H1 (cell line): ENCODE results near the gene CD300C. TPM values are rescaled to one million over a fixed set of nuclear protein-coding genes. Genes with fewer than 3 reads are reported as not detected.

Experiments used
- CTCF ChIA-PET: fragments of 300-600 bp; sonication (Branson Sonifier 250); formaldehyde crosslinking; loops from one replicate; lab custom pipeline; 2021; ENCODE audit not compliant: partially characterized antibody; lab: Charles Lee
- POLR2A ChIA-PET: fragments of 300-600 bp; sonication (Branson Sonifier 250); formaldehyde crosslinking; loops from one replicate; lab custom pipeline; 2021; ENCODE audit warnings: inconsistent platforms; ENCODE audit not compliant: partially characterized antibody; lab: Charles Lee
- DNase-seq, 2 experiments: peaks; one replicate each; pipeline versions ENCODE4 v3.0.0 to v3.0.0-alpha.2; 2010 to 2022; ENCODE audit warnings: low spot score in 2 of 2, low read depth in 1 of 2, mixed read lengths in 1 of 2
- FAIRE-seq: peaks from 2 replicates; lab custom pipeline; 2011; peaks lifted over from hg19 to GRCh38; lab: Jason Lieb, UNC
- H2AFZ ChIP-seq: 2 replicates; pipeline ENCODE4 v1.8.1; 2012; ENCODE audit warnings: low read length, inconsistent platforms
- H2AK5ac ChIP-seq: 2 replicates; pipeline ENCODE4 v1.6.1; 2013; ENCODE audit warnings: low read depth, low read length
- H2BK120ac ChIP-seq: replicated peaks from 2 replicates; pipeline ENCODE3; 2013; ENCODE audit warnings: low read depth, low read length, inconsistent platforms
- H2BK12ac ChIP-seq: 2 replicates; pipeline ENCODE4 v1.6.1; 2013; ENCODE audit warnings: low read depth, low read length
- H2BK15ac ChIP-seq: 2 replicates; pipeline ENCODE4 v1.6.1; 2013; ENCODE audit warnings: low read length
- H2BK20ac ChIP-seq: 2 replicates; pipeline ENCODE4 v1.6.1; 2013; ENCODE audit warnings: low read length
- H2BK5ac ChIP-seq: 2 replicates; pipeline ENCODE4 v1.6.1; 2013; ENCODE audit warnings: low read depth, low read length
- H3K14ac ChIP-seq: 2 replicates; pipeline ENCODE4 v1.6.1; 2013; ENCODE audit warnings: inconsistent platforms; ENCODE audit not compliant: insufficient read length
- H3K18ac ChIP-seq: 2 replicates; pipeline ENCODE4 v1.6.1; 2013; ENCODE audit warnings: low read length; ENCODE audit errors: extremely low read depth
- H3K23ac ChIP-seq: 2 replicates; pipeline ENCODE4 v1.6.1; 2013; ENCODE audit warnings: inconsistent platforms; ENCODE audit not compliant: insufficient read length
- H3K23me2 ChIP-seq: 2 replicates; pipeline ENCODE4 v1.6.1; 2013; ENCODE audit warnings: low read depth, low read length
- H3K27ac ChIP-seq: 2 replicates; pipeline ENCODE4 v1.6.1; 2011; ENCODE audit warnings: low read depth, low read length, inconsistent platforms
- H3K27me3 ChIP-seq, 4 experiments: replicated peaks in 1 of 4; 1 replicate in 1 of 4; 2 replicates in 3 of 4; pipeline versions ENCODE4 v1.6.1 to v1.8.1; 2011 to 2013; ENCODE audit warnings: low read length in 3 of 4, mild to moderate bottlenecking in 3 of 4, inconsistent platforms in 2 of 4, mixed read lengths in 2 of 4, moderate library complexity in 1 of 4; ENCODE audit not compliant: control insufficient read depth in 3 of 4, insufficient read depth in 3 of 4; ENCODE audit errors: extremely low read depth in 1 of 4
- H3K36me3 ChIP-seq, 4 experiments: 2 replicates each; pipeline versions ENCODE4 v1.6.1 to v1.8.1; 2011 to 2013; ENCODE audit warnings: mild to moderate bottlenecking in 4 of 4, low read length in 3 of 4, moderate library complexity in 2 of 4, control low read depth in 1 of 4, inconsistent platforms in 1 of 4; ENCODE audit not compliant: insufficient read depth in 4 of 4, control insufficient read depth in 2 of 4
- H3K4ac ChIP-seq: replicated peaks from 2 replicates; pipeline ENCODE3; 2013; ENCODE audit warnings: low read length, low read depth, mixed read lengths, inconsistent platforms; ENCODE audit not compliant: insufficient read length
- H3K4me1 ChIP-seq, 4 experiments: replicated peaks in 1 of 4; 1 replicate in 1 of 4; 2 replicates in 3 of 4; pipeline versions ENCODE4 v1.6.1 to v1.8.1; 2011 to 2013; ENCODE audit warnings: low read length in 3 of 4, inconsistent platforms in 2 of 4, mixed read lengths in 1 of 4; ENCODE audit not compliant: insufficient read depth in 4 of 4, control insufficient read depth in 3 of 4
- H3K4me2 ChIP-seq, 2 experiments: 2 replicates each; pipeline versions ENCODE4 v1.6.1 to v1.8.1; 2011 to 2013; ENCODE audit warnings: low read depth in 2 of 2, low read length in 2 of 2, control low read depth in 1 of 2, inconsistent platforms in 1 of 2, mild to moderate bottlenecking in 1 of 2; ENCODE audit not compliant: insufficient read depth in 1 of 2
- H3K4me3 ChIP-seq, 4 experiments: fragments of 200-600, 300-600 bp in 1 of 4; sonication (generic), shearing (Covaris generic), sonication (Bioruptor Twin) in 1 of 4; 2 replicates each; pipeline versions ENCODE4 v1.5.1 to v1.8.1; 2011 to 2016; ENCODE audit warnings: low read length in 4 of 4, low read depth in 3 of 4, control low read depth in 2 of 4, inconsistent platforms in 2 of 4, mild to moderate bottlenecking in 2 of 4, mixed read lengths in 1 of 4, moderate library complexity in 1 of 4; ENCODE audit not compliant: insufficient read depth in 2 of 4; ENCODE audit errors: extremely low read depth in 1 of 4
- H3K56ac ChIP-seq: replicated peaks from 2 replicates; pipeline ENCODE3; 2013; ENCODE audit warnings: low read depth, mild to moderate bottlenecking, mixed read lengths, low read length, inconsistent platforms; ENCODE audit not compliant: insufficient read length
- H3K79me1 ChIP-seq: 2 replicates; pipeline ENCODE4 v1.6.1; 2013; ENCODE audit warnings: low read depth, low read length, control low read depth
- H3K79me2 ChIP-seq, 2 experiments: 2 replicates each; pipeline versions ENCODE4 v1.6.1 to v1.8.1; 2012 to 2013; ENCODE audit warnings: low read length in 2 of 2, mild to moderate bottlenecking in 2 of 2, inconsistent platforms in 1 of 2; ENCODE audit not compliant: insufficient read depth in 2 of 2, control insufficient read depth in 1 of 2
- H3K9ac ChIP-seq, 4 experiments: replicated peaks in 1 of 4; 1 replicate in 1 of 4; 2 replicates in 3 of 4; pipeline versions ENCODE4 v1.6.1 to v1.8.1; 2011 to 2013; ENCODE audit warnings: low read depth in 3 of 4, low read length in 3 of 4, control low read depth in 2 of 4, mild to moderate bottlenecking in 2 of 4, moderate library complexity in 2 of 4, inconsistent platforms in 1 of 4; ENCODE audit errors: extremely low read depth in 1 of 4
- H3K9me3 ChIP-seq, 2 experiments: 2 replicates each; pipeline versions ENCODE4 v1.6.1 to v1.8.1; 2012 to 2013; ENCODE audit warnings: mild to moderate bottlenecking in 2 of 2, moderate library complexity in 2 of 2, control low read depth in 1 of 2, inconsistent platforms in 1 of 2, low read depth in 1 of 2, low read length in 1 of 2, mixed read lengths in 1 of 2; ENCODE audit not compliant: insufficient read depth in 2 of 2
- H4K20me1 ChIP-seq, 2 experiments: replicated peaks in 1 of 2; 2 replicates each; pipeline versions ENCODE3 to v1.8.1; 2011 to 2013; ENCODE audit warnings: inconsistent platforms in 2 of 2, low read length in 2 of 2, mild to moderate bottlenecking in 1 of 2; ENCODE audit not compliant: insufficient read depth in 2 of 2, control insufficient read depth in 1 of 2
- H4K5ac ChIP-seq: 2 replicates; pipeline ENCODE4 v1.6.1; 2013; ENCODE audit warnings: low read length, low read depth, mixed read lengths, inconsistent platforms; ENCODE audit not compliant: insufficient read length
- H4K8ac ChIP-seq: 2 replicates; pipeline ENCODE4 v1.8.0; 2013; ENCODE audit warnings: mild to moderate bottlenecking, moderate library complexity, low read length, inconsistent platforms; ENCODE audit not compliant: insufficient read depth; ENCODE audit errors: extremely low read depth
- H4K91ac ChIP-seq: replicated peaks from 2 replicates; pipeline ENCODE3; 2013; ENCODE audit warnings: low read length, mixed read lengths, inconsistent platforms; ENCODE audit not compliant: insufficient read length
- ATF2 ChIP-seq: IDR thresholded peaks from 2 replicates; pipeline ENCODE4 v1.6.1; 2012; ENCODE audit warnings: low read length, inconsistent platforms
- BACH1 ChIP-seq: IDR thresholded peaks from 2 replicates; pipeline ENCODE4 v1.6.1; 2012; ENCODE audit warnings: low read length, improper control_type of control experiment
- E2F6 ChIP-seq: IDR thresholded peaks from 2 replicates; pipeline ENCODE4 v1.6.1; 2012; ENCODE audit warnings: inconsistent platforms
- FOSL1 ChIP-seq: IDR thresholded peaks from 2 replicates; pipeline ENCODE4 v1.6.1; 2011; ENCODE audit warnings: mild to moderate bottlenecking, low read depth, low read length, moderate library complexity; ENCODE audit not compliant: insufficient read depth
- GABPA ChIP-seq: IDR thresholded peaks from 2 replicates; pipeline ENCODE4 v1.6.1; 2011; ENCODE audit warnings: mild to moderate bottlenecking, low read length, moderate library complexity, borderline replicate concordance; ENCODE audit not compliant: insufficient read depth
- KDM5A ChIP-seq: fragments of 200-600 bp; IDR thresholded peaks from 2 replicates; pipeline ENCODE4 v1.7.1; 2012; ENCODE audit warnings: mild to moderate bottlenecking, low read length, inconsistent platforms, mixed read lengths
- SRF ChIP-seq: IDR thresholded peaks from 2 replicates; pipeline ENCODE4 v1.6.1; 2011; ENCODE audit warnings: mild to moderate bottlenecking, low read depth, low read length, moderate library complexity
- WGBS, 2 experiments: shearing (Covaris generic) in 1 of 2; methylation state at CpG; one replicate each; pipeline versions ENCODE4 v1.1.6 to v1.1.7; 2013 to 2015; ENCODE audit warnings: low lambda C conversion rate in 2 of 2, mixed read lengths in 2 of 2, inconsistent platforms in 1 of 2, low coverage in 1 of 2, missing lambda C conversion rate in 1 of 2; ENCODE audit not compliant: insufficient replicate concordance in 2 of 2, insufficient coverage in 1 of 2, insufficient read length in 1 of 2; ENCODE audit errors: extremely low coverage in 1 of 2, missing lambda C conversion rate in 1 of 2; 5-methylcytosine and 5-hydroxymethylcytosine counted together
- polyA plus RNA-seq, 7 experiments: library from polyadenylated mRNA; depleted of rRNA in 3 of 7; stranded (reverse) in 5 of 7; unstranded in 2 of 7; fragments of >200 nt in 5 of 7; fragments of 200-250 nt in 2 of 7; gene quantifications; 1 replicate in 5 of 7; 2 replicates in 1 of 7; 4 replicates in 1 of 7; pipeline versions ENCODE4 v1.2.1 to v1.2.3, GENCODE V29; 2011 to 2013; ENCODE audit warnings: missing spikeins in 2 of 7, mixed read lengths in 2 of 7
- total RNA-seq: library from RNA; stranded (reverse); fragmentation: NEBNext Ultra II Directional; extraction: Animal tissue kit (Norgen Biotek cat#: 25700); gene quantifications from 2 replicates; pipeline ENCODE4 v1.2.1, GENCODE V29; 2021

Gene CD300C
- total and polyA plus RNA-seq, 2 of the 8 experiments (the other 6 are each of a cell fraction or from before 2014, with no cell fraction given), result not detected

- Histone ChIP-seq H3K23ac (no peak overlapping the region), H3K79me1 (no peaks in the 10 kb centered on the region), H2BK12ac (no peak overlapping the region), H3K4me2 (no peak overlapping the region), H3K36me3 (no peaks in the 10 kb centered on the region), H3K56ac (no peak overlapping the region), H2AK5ac (no peak overlapping the region), H3K27me3 (no peaks in the 10 kb centered on the region; a peak in 2 of 7 replicates), H4K91ac (no peak overlapping the region), H2BK15ac (no peak overlapping the region), H2BK5ac (no peak overlapping the region), H2BK20ac (no peak overlapping the region), H3K27ac (no peak overlapping the region), H4K5ac (no peak overlapping the region), H3K23me2 (0 out of 2 replicates have a peak, but pooled peaks cover 2% of the 10 kb centered on the region), H2AFZ (no peak overlapping the region), H3K4ac (no peak overlapping the region), H3K9ac (no peak overlapping the region), H3K4me3 (no peak overlapping the region), H4K20me1 (peaks cover 0 to 2% of the 10 kb centered on the region in 2 experiments), H3K4me1 (no peaks in the 10 kb centered on the region), H4K8ac (no peak overlapping the region), H3K9me3 (no peaks in the 10 kb centered on the region), H3K18ac (no peak overlapping the region; the same call in 1 of the 2 replicates), H2BK120ac (no peak overlapping the region), H3K14ac (no peak overlapping the region), H3K79me2 (no peaks in the 10 kb centered on the region)
- 85% methylated on average over 23 of the region's 23 CpGs; no CpG with 5 or more reads in 1 of the 2 experiments for WGBS, 2 experiments
- ChIA-PET CTCF (interaction anchor here (1.1 to 1.5 kb wide), 2 partner anchors 24 to 85 kb away, joined by 3 read pairs; no protein-coding TSS in a partner anchor), POLR2A (no interaction called here)
- FAIRE-seq, result no peak
- DNase-seq, result no peak
- TF ChIP-seq KDM5A (no peak), BACH1 (no peak), E2F6 (no peak), GABPA (no peak), SRF (no peak), ATF2 (no peak), FOSL1 (no peak)
These were observed 4.5 kb downstream of the CD300C start for GRCh38 chr17:74541176-74542111.
